ENCODE data around the gene KCND3.

KCND3 gene

DNA sequence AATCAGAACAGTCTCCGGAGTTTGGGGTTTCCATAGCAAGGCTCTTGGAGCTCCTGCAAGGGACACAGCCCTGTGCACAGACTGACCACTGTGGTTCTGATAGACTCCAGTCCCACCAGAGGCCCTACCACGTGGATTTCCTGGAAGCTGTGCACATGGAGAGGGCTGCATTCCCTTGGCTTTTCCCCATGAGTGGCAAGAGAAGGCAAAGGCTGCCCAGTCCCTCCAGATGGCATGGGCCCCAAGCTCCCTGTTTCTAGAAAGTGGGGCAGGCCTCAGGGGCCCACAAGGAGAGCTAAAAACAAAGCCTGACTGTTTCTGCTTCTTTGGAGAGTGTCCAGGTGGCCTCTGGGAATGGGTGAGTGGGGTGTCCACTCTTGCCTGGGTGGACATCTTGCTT, 146.3 kb downstream of the KCND3 start:
- Histone ChIP-seq H3K4me3 (ENCODE audit: low read depth, low read length) (no peak overlapping the region), H3K9ac (ENCODE audit: low read depth, low read length) (no peak overlapping the region), H3K27ac (ENCODE audit: low read depth, low read length) (no peak overlapping the region), H3K9me3 (ENCODE audit: control insufficient read depth, insufficient read depth, low read length) (no peaks in the 10 kb centered on the region), H3K36me3 (ENCODE audit: control insufficient read depth, insufficient read depth, low read length) (no peaks in the 10 kb centered on the region), H3K27me3 (ENCODE audit: control insufficient read depth, insufficient read depth, low read length) (no peaks in the 10 kb centered on the region), H3K4me1 (ENCODE audit: control insufficient read depth, insufficient read depth, low read length) (no peaks in the 10 kb centered on the region)

DNA sequence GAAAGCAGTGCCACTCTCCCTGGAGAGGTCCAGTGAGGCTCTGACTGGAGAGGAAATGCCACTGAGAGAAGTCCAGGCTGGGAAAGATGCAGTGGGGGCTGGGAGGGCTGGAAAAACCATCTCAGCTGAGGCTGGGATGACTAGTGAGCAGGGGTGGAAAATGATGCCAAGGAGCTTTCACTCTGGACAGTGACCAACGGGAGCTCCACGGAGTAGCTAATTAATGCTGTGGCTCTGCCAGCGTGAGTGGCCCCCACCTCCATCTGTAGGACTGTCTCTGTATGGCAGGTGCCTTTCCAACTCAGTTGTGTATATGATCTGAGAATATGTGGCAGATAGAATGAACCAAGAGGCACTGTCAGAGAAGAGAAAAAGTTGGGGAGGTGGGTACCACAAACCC, 147.1 kb downstream of the KCND3 start:
- Histone ChIP-seq H3K27ac (ENCODE audit: low read depth, low read length) (no peak overlapping the region), H3K9me3 (ENCODE audit: control insufficient read depth, insufficient read depth, low read length) (no peaks in the 10 kb centered on the region), H3K27me3 (ENCODE audit: control insufficient read depth, insufficient read depth, low read length) (no peaks in the 10 kb centered on the region), H3K36me3 (ENCODE audit: control insufficient read depth, insufficient read depth, low read length) (no peaks in the 10 kb centered on the region), H3K4me3 (ENCODE audit: low read depth, low read length) (no peak overlapping the region), H3K4me1 (ENCODE audit: control insufficient read depth, insufficient read depth, low read length) (no peaks in the 10 kb centered on the region), H3K9ac (ENCODE audit: low read depth, low read length) (no peak overlapping the region)

DNA sequence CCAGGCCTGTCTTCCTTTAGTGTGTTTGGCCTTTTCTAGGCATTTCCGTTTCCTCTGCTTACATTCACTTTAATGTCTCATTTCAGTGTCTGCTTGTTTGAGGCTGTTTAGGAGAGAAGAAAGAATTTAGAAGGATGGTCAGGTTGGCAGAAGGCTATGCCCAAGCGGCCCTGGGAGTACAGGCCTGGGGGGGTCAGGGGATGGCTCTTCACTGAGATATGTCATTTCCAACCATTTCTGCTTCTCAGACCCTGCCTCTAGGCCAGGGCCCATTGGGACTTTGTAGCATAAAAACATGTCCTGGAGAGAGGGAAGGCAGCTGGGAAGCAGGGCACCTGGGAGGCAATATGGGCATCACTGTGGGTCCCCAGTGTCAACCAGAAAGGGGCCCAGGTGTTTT, 147.7 kb downstream of the KCND3 start:
- H3K27me3 ChIP-seq (ENCODE audit: control insufficient read depth, insufficient read depth, low read length): no peaks in the 10 kb centered on the region
- H3K9me3 ChIP-seq (ENCODE audit: control insufficient read depth, insufficient read depth, low read length): no peaks in the 10 kb centered on the region
- no peak overlapping the region for H3K27ac ChIP-seq (ENCODE audit: low read depth, low read length)
- H3K4me3 ChIP-seq (ENCODE audit: low read depth, low read length): no peak overlapping the region
- H3K4me1 ChIP-seq (ENCODE audit: control insufficient read depth, insufficient read depth, low read length): no peaks in the 10 kb centered on the region
- no peak overlapping the region for H3K9ac ChIP-seq (ENCODE audit: low read depth, low read length)
- no peaks in the 10 kb centered on the region for H3K36me3 ChIP-seq (ENCODE audit: control insufficient read depth, insufficient read depth, low read length)

DNA sequence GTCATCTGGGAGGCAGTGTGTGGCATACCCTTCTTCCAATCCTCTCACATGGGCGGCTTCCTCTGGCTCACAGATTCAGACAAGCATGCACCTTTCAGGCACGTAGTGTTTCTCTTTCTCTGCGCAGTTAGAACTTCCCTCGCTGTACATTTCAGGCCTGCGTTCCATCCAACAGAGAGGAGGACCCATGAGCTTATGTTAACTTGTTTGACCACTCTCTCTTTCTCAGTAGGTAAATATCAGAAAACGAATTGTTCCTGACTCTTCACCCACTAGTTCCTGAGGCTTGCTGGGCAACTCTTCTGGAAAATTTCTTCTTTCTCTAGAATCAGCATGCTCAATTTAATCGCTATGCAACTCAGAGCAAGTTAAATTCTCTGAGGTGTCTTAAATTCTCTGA, 148.3 kb downstream of the KCND3 start:
- Histone ChIP-seq H3K9ac (ENCODE audit: low read depth, low read length) (no peak overlapping the region), H3K36me3 (ENCODE audit: control insufficient read depth, insufficient read depth, low read length) (no peaks in the 10 kb centered on the region), H3K4me3 (ENCODE audit: low read depth, low read length) (no peak overlapping the region), H3K27me3 (ENCODE audit: control insufficient read depth, insufficient read depth, low read length) (no peaks in the 10 kb centered on the region), H3K9me3 (ENCODE audit: control insufficient read depth, insufficient read depth, low read length) (no peaks in the 10 kb centered on the region), H3K27ac (ENCODE audit: low read depth, low read length) (no peak overlapping the region), H3K4me1 (ENCODE audit: control insufficient read depth, insufficient read depth, low read length) (no peaks in the 10 kb centered on the region)

DNA sequence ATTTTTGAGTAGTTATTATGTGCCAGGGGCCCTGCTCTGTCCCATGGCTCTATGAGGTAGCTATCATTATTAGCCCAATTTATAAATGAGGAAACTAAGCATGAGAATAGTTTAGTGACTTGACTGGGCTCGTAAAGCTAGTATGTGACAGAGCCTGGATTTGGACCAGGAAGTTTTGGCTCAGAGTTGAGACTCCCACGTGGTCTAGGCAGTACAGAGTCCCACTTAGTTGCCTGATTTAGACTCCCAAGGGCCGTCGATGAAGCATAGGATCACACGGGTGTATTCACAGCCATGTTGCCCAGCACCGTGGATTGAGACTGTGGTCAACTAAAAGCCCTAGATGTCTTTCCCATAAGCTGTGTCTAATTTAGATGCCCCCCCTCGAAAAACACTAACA, 152.1 kb downstream of the KCND3 start:
- Histone ChIP-seq H3K4me1 (ENCODE audit: control insufficient read depth, insufficient read depth, low read length) (no peaks in the 10 kb centered on the region), H3K27me3 (ENCODE audit: control insufficient read depth, insufficient read depth, low read length) (no peaks in the 10 kb centered on the region), H3K4me3 (ENCODE audit: low read depth, low read length) (no peak overlapping the region), H3K36me3 (ENCODE audit: control insufficient read depth, insufficient read depth, low read length) (no peaks in the 10 kb centered on the region), H3K9ac (ENCODE audit: low read depth, low read length) (no peak overlapping the region), H3K27ac (ENCODE audit: low read depth, low read length) (no peak overlapping the region), H3K9me3 (ENCODE audit: control insufficient read depth, insufficient read depth, low read length) (no peaks in the 10 kb centered on the region)

DNA sequence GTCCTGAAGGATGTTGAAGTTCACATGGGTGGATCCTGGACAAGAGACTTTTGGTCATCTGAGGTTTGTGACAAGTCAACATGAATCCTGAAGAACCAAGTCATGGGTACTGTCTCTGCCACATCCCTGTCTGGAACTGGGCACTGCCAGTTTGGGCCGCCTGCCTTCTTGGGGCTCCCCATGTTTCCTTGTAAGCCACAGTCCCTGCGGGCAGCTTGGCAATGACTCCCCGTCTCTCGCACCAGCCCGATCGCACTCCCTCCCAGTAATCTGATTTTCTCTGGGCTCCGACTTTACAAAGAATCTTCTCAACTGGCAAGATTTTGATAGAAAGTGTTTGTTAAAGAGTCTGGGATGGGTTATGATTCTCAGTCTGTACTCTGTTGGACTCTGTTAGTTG, 153.4 kb downstream of the KCND3 start:
- no peaks in the 10 kb centered on the region for H3K9me3 ChIP-seq (ENCODE audit: control insufficient read depth, insufficient read depth, low read length)
- no peaks in the 10 kb centered on the region for H3K4me1 ChIP-seq (ENCODE audit: control insufficient read depth, insufficient read depth, low read length)
- H3K27ac ChIP-seq (ENCODE audit: low read depth, low read length): no peak overlapping the region
- H3K36me3 ChIP-seq (ENCODE audit: control insufficient read depth, insufficient read depth, low read length): no peaks in the 10 kb centered on the region
- no peak overlapping the region for H3K4me3 ChIP-seq (ENCODE audit: low read depth, low read length)
- H3K27me3 ChIP-seq (ENCODE audit: control insufficient read depth, insufficient read depth, low read length): no peaks in the 10 kb centered on the region
- no peak overlapping the region for H3K9ac ChIP-seq (ENCODE audit: low read depth, low read length)

DNA sequence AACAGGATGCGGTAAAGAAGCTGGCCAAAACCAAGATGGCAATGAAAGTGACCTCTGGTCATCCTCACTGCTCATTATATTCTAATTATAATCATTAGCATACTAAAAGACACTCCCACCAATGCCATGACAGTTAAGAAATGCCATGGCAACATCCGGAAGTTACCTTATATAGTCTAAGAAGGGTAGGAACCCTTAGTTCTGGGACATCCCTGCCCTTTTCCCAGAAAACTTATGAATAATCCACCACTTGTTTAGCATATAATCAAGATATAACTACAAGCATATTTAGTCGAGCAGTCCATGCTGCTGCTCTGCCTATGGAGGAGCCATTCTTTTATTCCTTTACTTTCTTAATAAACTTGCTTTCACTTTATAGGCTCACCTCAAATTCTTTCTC, 154.0 kb downstream of the KCND3 start:
- no peaks in the 10 kb centered on the region for H3K27me3 ChIP-seq (ENCODE audit: control insufficient read depth, insufficient read depth, low read length)
- H3K9me3 ChIP-seq (ENCODE audit: control insufficient read depth, insufficient read depth, low read length): no peaks in the 10 kb centered on the region
- H3K36me3 ChIP-seq (ENCODE audit: control insufficient read depth, insufficient read depth, low read length): no peaks in the 10 kb centered on the region
- no peaks in the 10 kb centered on the region for H3K4me1 ChIP-seq (ENCODE audit: control insufficient read depth, insufficient read depth, low read length)
- H3K27ac ChIP-seq (ENCODE audit: low read depth, low read length): no peak overlapping the region
- H3K9ac ChIP-seq (ENCODE audit: low read depth, low read length): no peak overlapping the region
- no peak overlapping the region for H3K4me3 ChIP-seq (ENCODE audit: low read depth, low read length)

DNA sequence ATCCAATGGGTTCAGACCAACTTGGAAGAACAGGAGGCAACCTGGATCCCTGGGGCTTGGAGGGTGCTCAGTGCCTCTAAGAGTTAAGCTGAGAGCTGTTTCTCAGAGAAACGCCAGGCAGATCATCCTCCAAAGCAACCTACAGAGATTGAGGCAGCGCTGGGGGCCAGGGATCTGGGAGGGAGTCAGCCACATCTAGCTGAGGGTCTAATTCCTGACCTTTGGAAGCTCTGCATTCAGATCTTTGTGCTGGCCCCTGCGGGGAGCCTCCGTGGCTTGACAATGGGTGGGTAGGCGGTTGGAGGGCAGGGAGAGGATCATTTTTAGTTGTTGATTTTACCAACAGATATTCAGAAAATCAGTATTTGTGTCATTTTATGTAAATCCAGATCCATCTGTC, 154.5 kb downstream of the KCND3 start:
- H3K27me3 ChIP-seq (ENCODE audit: control insufficient read depth, insufficient read depth, low read length): no peaks in the 10 kb centered on the region
- no peaks in the 10 kb centered on the region for H3K36me3 ChIP-seq (ENCODE audit: control insufficient read depth, insufficient read depth, low read length)
- H3K4me1 ChIP-seq (ENCODE audit: control insufficient read depth, insufficient read depth, low read length): no peaks in the 10 kb centered on the region
- H3K9me3 ChIP-seq (ENCODE audit: control insufficient read depth, insufficient read depth, low read length): no peaks in the 10 kb centered on the region
- H3K9ac ChIP-seq (ENCODE audit: low read depth, low read length): no peak overlapping the region
- H3K4me3 ChIP-seq (ENCODE audit: low read depth, low read length): no peak overlapping the region
- H3K27ac ChIP-seq (ENCODE audit: low read depth, low read length): no peak overlapping the region

DNA sequence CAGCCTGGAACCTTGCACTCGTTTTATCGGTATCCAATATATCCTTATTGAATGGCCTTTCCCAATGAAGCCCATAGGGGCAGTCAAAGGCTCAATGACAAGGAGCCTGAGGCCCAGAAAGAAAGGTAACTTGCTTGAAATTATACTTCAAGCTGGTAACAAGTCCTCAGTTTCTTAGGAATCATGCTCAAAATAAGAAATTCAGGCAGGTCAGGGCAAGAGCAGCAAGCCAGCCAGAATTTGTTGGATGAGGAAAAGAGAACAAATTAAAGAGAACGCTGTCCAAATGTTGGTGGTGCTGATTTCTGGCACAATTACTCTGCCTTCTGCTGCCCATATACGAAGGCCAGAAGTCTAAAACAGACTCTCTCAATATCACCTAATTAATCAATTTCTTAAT, 156.1 kb downstream of the KCND3 start:
- Histone ChIP-seq H3K27me3 (ENCODE audit: control insufficient read depth, insufficient read depth, low read length) (no peaks in the 10 kb centered on the region), H3K9me3 (ENCODE audit: control insufficient read depth, insufficient read depth, low read length) (no peaks in the 10 kb centered on the region), H3K36me3 (ENCODE audit: control insufficient read depth, insufficient read depth, low read length) (no peaks in the 10 kb centered on the region), H3K4me1 (ENCODE audit: control insufficient read depth, insufficient read depth, low read length) (no peaks in the 10 kb centered on the region), H3K4me3 (ENCODE audit: low read depth, low read length) (no peak overlapping the region), H3K27ac (ENCODE audit: low read depth, low read length) (no peak overlapping the region), H3K9ac (ENCODE audit: low read depth, low read length) (no peak overlapping the region)

DNA sequence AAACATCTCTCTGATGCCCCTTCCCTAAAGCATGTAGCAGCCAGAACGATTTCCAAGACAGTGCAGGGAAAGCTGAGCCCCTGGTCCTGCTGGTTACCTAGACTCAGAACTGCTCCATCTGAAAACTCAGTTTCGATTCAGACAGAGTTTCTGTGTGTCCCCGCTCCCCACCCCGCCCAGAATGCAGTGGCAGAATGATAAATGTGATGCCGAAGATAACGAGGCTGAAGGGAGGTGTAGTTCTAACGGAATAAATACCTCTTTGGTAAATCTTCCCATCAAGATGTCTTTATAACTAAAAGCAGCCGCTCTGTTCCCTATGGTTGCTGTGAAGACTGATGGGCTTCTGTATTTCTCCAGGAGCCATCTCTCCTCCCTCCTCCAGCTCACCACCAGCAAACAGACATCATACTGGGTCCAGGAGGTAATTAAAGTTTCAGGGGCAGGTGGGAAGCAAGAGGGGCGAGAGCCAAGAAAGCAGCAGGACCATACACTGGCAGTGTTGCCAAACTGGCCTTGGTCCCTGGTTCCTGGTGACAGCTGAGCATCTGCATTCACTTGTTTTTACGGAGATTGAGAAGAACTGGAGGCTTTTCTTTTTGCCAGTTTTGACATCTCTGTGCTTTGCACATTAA, 156.8 kb downstream of the KCND3 start:
- Histone ChIP-seq H3K9ac (ENCODE audit: low read depth, low read length) (no peak overlapping the region), H3K4me3 (ENCODE audit: low read depth, low read length) (no peak overlapping the region), H3K36me3 (ENCODE audit: control insufficient read depth, insufficient read depth, low read length) (no peaks in the 10 kb centered on the region), H3K9me3 (ENCODE audit: control insufficient read depth, insufficient read depth, low read length) (no peaks in the 10 kb centered on the region), H3K27me3 (ENCODE audit: control insufficient read depth, insufficient read depth, low read length) (no peaks in the 10 kb centered on the region), H3K4me1 (ENCODE audit: control insufficient read depth, insufficient read depth, low read length) (no peaks in the 10 kb centered on the region), H3K27ac (ENCODE audit: low read depth, low read length) (no peak overlapping the region)

DNA sequence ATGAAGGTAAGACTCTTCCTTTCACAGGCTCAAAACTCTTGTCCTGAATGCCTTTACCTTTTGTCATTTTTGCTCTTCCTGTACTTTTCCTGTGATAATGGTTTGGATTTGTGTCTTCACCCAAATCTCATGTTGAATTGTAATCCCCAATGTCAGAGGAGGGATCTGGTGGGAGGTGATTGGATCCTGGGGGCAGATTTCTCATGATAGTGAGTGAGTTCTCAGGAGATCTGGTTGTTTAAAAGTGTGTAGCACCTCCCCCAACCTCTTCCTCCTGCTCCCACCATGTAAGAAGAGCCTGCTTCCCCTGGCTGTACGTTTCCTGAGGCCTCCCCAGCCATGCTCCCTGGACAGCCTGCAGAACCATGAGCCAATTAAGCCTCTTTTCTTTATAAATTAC, 158.3 kb downstream of the KCND3 start:
- H3K27ac ChIP-seq (ENCODE audit: low read depth, low read length): no peak overlapping the region

DNA sequence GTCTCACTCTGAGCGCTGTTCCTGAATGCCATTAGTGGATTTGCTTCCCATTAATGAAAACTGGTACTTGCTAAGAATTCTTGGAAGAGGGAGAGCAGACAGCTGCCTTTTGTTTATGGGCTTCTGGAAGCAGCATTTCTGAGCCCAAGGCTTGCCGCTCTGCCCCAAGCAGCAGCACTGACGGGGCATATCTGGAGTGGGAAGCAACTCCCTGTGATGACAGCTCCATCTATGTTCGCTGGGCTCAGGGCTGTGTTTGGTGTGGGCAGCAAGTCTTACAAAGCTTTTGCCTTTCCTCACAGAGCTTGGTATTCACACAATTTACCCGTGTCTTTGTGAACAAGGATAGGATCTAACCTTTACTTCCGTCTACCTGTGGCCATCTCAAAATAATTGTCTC, 161.5 kb downstream of the KCND3 start:
- no peak overlapping the region for H3K9ac ChIP-seq (ENCODE audit: low read depth, low read length)
- no peak overlapping the region for H3K27ac ChIP-seq (ENCODE audit: low read depth, low read length)
- H3K27me3 ChIP-seq (ENCODE audit: control insufficient read depth, insufficient read depth, low read length): no peaks in the 10 kb centered on the region

More for the DNA sequence above, 158.3 kb downstream of the KCND3 start:
- no peaks in the 10 kb centered on the region for H3K27me3 ChIP-seq (ENCODE audit: control insufficient read depth, insufficient read depth, low read length)
- no peaks in the 10 kb centered on the region for H3K36me3 ChIP-seq (ENCODE audit: control insufficient read depth, insufficient read depth, low read length)
- H3K9me3 ChIP-seq (ENCODE audit: control insufficient read depth, insufficient read depth, low read length): no peaks in the 10 kb centered on the region
- H3K9ac ChIP-seq (ENCODE audit: low read depth, low read length): no peak overlapping the region
- H3K4me3 ChIP-seq (ENCODE audit: low read depth, low read length): no peak overlapping the region
- H3K4me1 ChIP-seq (ENCODE audit: control insufficient read depth, insufficient read depth, low read length): no peaks in the 10 kb centered on the region

More for the DNA sequence above, 161.5 kb downstream of the KCND3 start:
- Histone ChIP-seq H3K4me1 (ENCODE audit: control insufficient read depth, insufficient read depth, low read length) (no peaks in the 10 kb centered on the region), H3K4me3 (ENCODE audit: low read depth, low read length) (no peak overlapping the region), H3K9me3 (ENCODE audit: control insufficient read depth, insufficient read depth, low read length) (no peaks in the 10 kb centered on the region), H3K36me3 (ENCODE audit: control insufficient read depth, insufficient read depth, low read length) (no peaks in the 10 kb centered on the region)

Data from HUES48 (cell line).